Measurements from ENCODE around the gene RUNDC1. TPM values are rescaled to one million over a fixed set of nuclear protein-coding genes. Genes with fewer than 3 reads are reported as not detected.

Gene RUNDC1
- total and polyA plus RNA-seq, 2 of the 8 experiments (the other 6 are each of a cell fraction or from before 2014, with no cell fraction given): 7.9 to 11.9 TPM

DNA sequence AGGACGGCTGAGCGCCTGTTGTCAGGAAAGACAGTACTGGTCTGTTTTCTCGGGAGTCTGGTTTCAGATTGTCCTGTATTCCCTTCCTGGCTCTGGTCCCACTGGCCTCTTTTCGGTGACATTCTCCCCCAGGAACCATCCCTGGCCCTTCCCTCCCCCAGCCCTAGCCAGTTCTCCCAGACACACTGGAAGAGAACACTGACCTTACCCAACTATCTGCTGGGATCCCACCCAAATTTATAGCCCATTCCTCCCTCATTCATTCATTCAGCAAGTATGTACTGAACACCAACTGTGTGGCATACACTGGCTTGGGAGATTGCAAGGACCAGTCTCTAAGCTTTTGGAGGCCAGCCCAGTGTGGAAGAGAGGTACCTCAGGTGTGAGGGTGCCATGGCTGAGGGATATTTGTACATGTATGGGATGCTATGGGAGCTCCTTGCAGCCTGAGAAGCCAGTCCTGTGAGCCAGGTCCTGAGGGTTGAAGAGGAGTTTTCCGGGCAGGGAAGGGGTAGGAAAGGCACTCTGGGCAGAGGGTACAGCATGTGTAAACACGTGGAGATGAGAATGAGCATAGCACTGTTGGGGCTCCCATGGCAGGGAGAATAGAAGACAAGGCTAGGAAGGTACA lies 49.9 kb downstream of the RUNDC1 start (continued):
- TF ChIP-seq HDAC2 (IDR thresholded peaks at IDR 0.05; ENCODE audit: borderline replicate concordance in 1 of 2, low read depth in 2 of 2, low read length in 2 of 2) (no peak), CBX5 (IDR thresholded peaks at IDR 0.05; ENCODE audit: low read depth, low read length) (no peak)
